Adrenal gland (tissue), 12 donors: ENCODE measurements around the gene TIMM17B. TPM values are rescaled to one million over a fixed set of nuclear protein-coding genes. Genes with fewer than 3 reads are reported as not detected.

ENCODE experiments used
- DNase-seq, 7 donors: peaks; one replicate each; pipeline ENCODE4 v3.0.0-alpha.2; 2019 to 2020
- H3K27ac ChIP-seq, 5 donors: fragments of 200-600 bp; sonication (generic) in 4 of 5; 1 replicate in 3 of 5; 2 replicates in 2 of 5; pipeline versions ENCODE4 v1.5.1 to v1.8.0; 2016 to 2020; ENCODE audit warnings: mild to moderate bottlenecking in 1 of 5
- H3K27me3 ChIP-seq: fragments of 200-600 bp; 2 replicates; pipeline ENCODE4 v1.8.0; 2021
- H3K36me3 ChIP-seq, 2 donors: fragments of 200-600 bp; replicated peaks in 1 of 2; 1 replicate in 1 of 2; 2 replicates in 1 of 2; pipeline versions ENCODE4 v1.5.1 to v1.8.0; 2018 to 2022
- H3K4me1 ChIP-seq, 2 donors: fragments of 200-600 bp; replicated peaks in 1 of 2; 1 replicate in 1 of 2; 2 replicates in 1 of 2; pipeline versions ENCODE4 v1.5.1 to v1.8.0; 2018 to 2021
- H3K4me3 ChIP-seq, 4 donors: fragments of 200-600 bp; sonication (generic) in 3 of 4; one replicate each; pipeline ENCODE4 v1.5.1; 2016 to 2018
- H3K9me3 ChIP-seq, 3 donors: fragments of 200-600 bp; sonication (generic) in 1 of 3; replicated peaks in 1 of 3; 1 replicate in 2 of 3; 2 replicates in 1 of 3; pipeline versions ENCODE4 v1.5.1 to v1.8.0; 2016 to 2021
- CTCF ChIP-seq, 6 experiments: fragments of 450-650 bp in 4 of 6; fragments of 200-600 bp in 2 of 6; sonication (generic) in 1 of 6; IDR thresholded peaks; 1 replicate in 5 of 6; 2 replicates in 1 of 6; pipeline versions ENCODE4 v1.5.1 to v1.8.0; 2016 to 2021; ENCODE audit warnings: antibody characterized with exemption in 6 of 6, mild to moderate bottlenecking in 2 of 6, moderate library complexity in 1 of 6
- POLR2A ChIP-seq, 2 donors: fragments of 450-650 bp; IDR thresholded peaks; one replicate each; pipeline ENCODE4 v1.6.1; 2017; ENCODE audit warnings: antibody characterized with exemption in 2 of 2, mild to moderate bottlenecking in 2 of 2, moderate library complexity in 1 of 2
- WGBS, 4 donors: extraction: QIAGEN DNeasy Blood & Tissue Kit in 2 of 4; methylation state at CpG; one replicate each; pipeline versions ENCODE4 v1.1.5 to v1.1.7; 2013 to 2017; 5-methylcytosine and 5-hydroxymethylcytosine counted together
- intact Hi-C, 2 donors: fragments of 100-400 bp; cut with DNase I; formaldehyde crosslinking; loops; one replicate each; pipeline versions ENCODE4 v1.14.1 to v1.15.0; 2022 to 2023
- polyA plus RNA-seq, 3 donors: library from polyadenylated mRNA; stranded (reverse); fragments of 200-250 nt in 2 of 3; fragments of 350-450 nt in 1 of 3; fragmentation: Illumina TruSeq in 1 of 3; extraction: RNeasy Lipid Tissue Mini Kit (QIAGEN cat#74804) in 1 of 3; gene quantifications; one replicate each; pipeline ENCODE4 v1.2.3, GENCODE V29; 2013 to 2014
- total RNA-seq, 9 donors: library from RNA; depleted of rRNA in 4 of 9; stranded (reverse); fragments of >200 nt in 4 of 9; fragments of 120-200 nt in 1 of 9; fragmentation: NEBNext Ultra II Directional in 1 of 9; extraction: Animal tissue kit (Norgen Biotek cat#: 25700) in 1 of 9; gene quantifications; one replicate each; pipeline versions ENCODE4 v1.1.0 to v1.2.4, GENCODE V29; 2013 to 2023
- donor health status: healthy with polysubstance abuse.
- donor health status: Bipolar disorder and iron deficiency.
- donor health status: DM: yes; HTN: yes; CAD: no.
- donor health status: DM: no; HTN: no; CAD: no.
- donor health status: DM: no; HTN: no; CAD: no.
- donor health status: DM: yes; HTN: yes; CAD: no.

TIMM17B gene
- total and polyA plus RNA-seq, 12 donors: 25.5 to 98.0 (median 60.8) TPM

DNA sequence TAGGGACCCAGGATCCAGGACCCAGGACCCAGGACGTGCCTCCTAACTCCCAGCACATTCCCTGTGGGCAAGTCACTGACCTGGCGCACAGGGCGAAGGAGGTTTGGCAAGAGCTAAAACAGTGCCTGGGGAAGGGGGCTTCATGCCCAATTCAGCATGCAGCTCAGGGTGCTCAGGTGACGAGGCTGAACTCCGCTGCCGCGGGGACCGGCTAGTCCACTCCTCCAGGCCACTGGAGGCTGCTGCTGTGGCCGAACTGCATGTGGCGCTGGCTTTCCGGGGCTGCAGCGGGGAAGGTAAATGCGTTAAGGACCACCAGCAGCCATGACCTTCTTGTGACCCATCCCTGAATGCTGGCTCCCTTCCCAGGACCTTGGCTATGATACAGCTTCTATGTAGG, 26.2 kb upstream of the TIMM17B start:
- DNase-seq: no peak
- peaks cover 0 to 8% of the 10 kb centered on the region in 2 donors for H3K4me1 ChIP-seq
- TF ChIP-seq CTCF (IDR thresholded peaks at IDR 0.05) (no peak), POLR2A (IDR thresholded peaks at IDR 0.05) (no peak)
- intact Hi-C loops: no loop called here
- 74 to 93% (median 76%) methylated on average over 8 to 13 of the region's 13 CpGs for WGBS, 4 donors
- H3K36me3 ChIP-seq: peaks cover 0 to 35% of the 10 kb centered on the region in 2 donors
- H3K27ac ChIP-seq: no peak overlapping the region
- H3K27me3 ChIP-seq: no peaks in the 10 kb centered on the region
- no peak overlapping the region for H3K4me3 ChIP-seq
- H3K9me3 ChIP-seq: no peaks in the 10 kb centered on the region

- Histone ChIP-seq H3K27ac (no peak overlapping the region), H3K9me3 (no peaks in the 10 kb centered on the region), H3K27me3 (no peaks in the 10 kb centered on the region), H3K4me1 (peaks cover 0 to 8% of the 10 kb centered on the region in 2 donors), H3K4me3 (no peak overlapping the region), H3K36me3 (peaks cover 0 to 32% of the 10 kb centered on the region in 2 donors)
- 68 to 93% (median 83%) methylated on average over 4 of the region's 4 CpGs for WGBS, 4 donors
- TF ChIP-seq CTCF (IDR thresholded peaks at IDR 0.05) (no peak), POLR2A (IDR thresholded peaks at IDR 0.05) (no peak)
- DNase-seq: no peak
- intact Hi-C loops: no loop called here
These were observed 23.1 kb upstream of the TIMM17B start for GRCh38 chrX:48920718-48921104.

DNA sequence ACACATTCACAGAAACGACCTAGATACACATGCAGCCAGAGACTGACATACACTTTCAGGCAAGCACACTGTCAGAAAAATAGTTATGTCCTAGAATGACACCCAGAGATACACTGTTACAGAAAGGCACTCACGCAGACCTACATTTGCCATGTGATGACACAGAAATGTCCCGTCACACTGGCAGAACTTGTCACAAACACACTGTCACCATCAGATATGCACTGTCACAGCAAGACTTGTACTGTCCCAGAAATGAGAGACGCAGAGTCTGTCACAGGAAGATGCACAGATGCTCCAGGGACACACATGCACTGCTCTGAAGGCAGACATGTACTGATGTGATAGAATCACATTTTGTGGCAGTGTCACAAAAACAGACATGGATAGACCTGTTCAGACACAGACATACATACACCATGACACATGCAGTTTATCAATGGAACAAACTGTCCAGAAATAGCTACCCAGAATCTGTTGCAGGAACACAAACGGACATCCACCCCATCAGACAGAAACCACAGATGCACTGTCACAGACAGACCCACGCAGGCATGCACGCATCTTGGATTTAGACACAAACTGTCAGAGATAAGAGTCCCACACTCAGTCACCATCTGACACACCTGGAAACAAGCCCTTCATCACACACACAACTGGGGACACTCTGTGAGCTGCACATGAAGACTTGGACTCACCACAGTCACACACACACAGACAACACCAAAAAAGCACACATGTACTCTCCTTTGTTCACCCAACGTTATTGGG, 22.6 kb upstream of the TIMM17B start:
- WGBS, 4 donors: 8 to 48% (median 28%) methylated on average over 2 to 8 of the region's 8 CpGs
- intact Hi-C loops: no loop called here
- Histone ChIP-seq H3K27ac (peak overlapping the region in 4 of 5 donors; percentile 68 to 84 (median 80)), H3K27me3 (no peaks in the 10 kb centered on the region), H3K36me3 (peaks cover 0 to 27% of the 10 kb centered on the region in 2 donors), H3K9me3 (no peaks in the 10 kb centered on the region), H3K4me3 (no peak overlapping the region), H3K4me1 (peaks cover 0 to 8% of the 10 kb centered on the region in 2 donors)
- TF ChIP-seq POLR2A (IDR thresholded peaks at IDR 0.05) (no peak), CTCF (IDR thresholded peaks at IDR 0.05) (no peak)
- peak in 1 of 7 donors; percentile 58 for DNase-seq

- no peaks in the 10 kb centered on the region for H3K9me3 ChIP-seq
- TF ChIP-seq POLR2A (IDR thresholded peaks at IDR 0.05) (no peak), CTCF (IDR thresholded peaks at IDR 0.05) (no peak)
- intact Hi-C loops: no loop called here
- peaks cover 0 to 23% of the 10 kb centered on the region in 2 donors for H3K36me3 ChIP-seq
- H3K4me3 ChIP-seq: peak overlapping the region in 2 of 4 donors; percentile 49 to 57
- no peaks in the 10 kb centered on the region for H3K27me3 ChIP-seq
- 1 to 26% (median 24%) methylated on average over 11 to 15 of the region's 15 CpGs; no CpG with 5 or more reads in 1 of the 4 donors for WGBS, 4 donors
- peaks cover 0 to 8% of the 10 kb centered on the region in 2 donors for H3K4me1 ChIP-seq
- H3K27ac ChIP-seq: peak overlapping the region; percentile 68 to 84 (median 78)
- DNase-seq: peak in 3 of 7 donors; percentile 39 to 55 (median 42)
These were observed 21.8 kb upstream of the TIMM17B start for GRCh38 chrX:48919360-48919841.
